ENCODE measurements around the gene UACA.

UACA gene

GRCh38 chr15:70794596-70795310, 31.4 kb upstream of the UACA start:
- POLR2A ChIA-PET, result no interaction called here
- CTCF ChIA-PET, result interaction anchor here (1.0 kb wide), 2 partner anchors 17 to 18 kb away, joined by 3 read pairs; no protein-coding TSS in a partner anchor
- DNase-seq (ENCODE audit: extremely low spot score), result no peak
- no peak for TF ChIP-seq LEF1 (IDR thresholded peaks at IDR 0.05; ENCODE audit: borderline replicate concordance)
- TF ChIP-seq HDGF (IDR thresholded peaks at IDR 0.05; ENCODE audit: borderline replicate concordance), result no peak
- no peak for TF ChIP-seq TARDBP (IDR thresholded peaks at IDR 0.05)
- no peak for TF ChIP-seq PKNOX1 (IDR thresholded peaks at IDR 0.05)
- no peak for TF ChIP-seq CTBP1 (IDR thresholded peaks at IDR 0.05; ENCODE audit: borderline replicate concordance)
- TF ChIP-seq SP1 (IDR thresholded peaks at IDR 0.05), result no peak
- TF ChIP-seq BHLHE40 (IDR thresholded peaks at IDR 0.05; ENCODE audit: borderline replicate concordance), result no peak
- no peak for TF ChIP-seq ZNF384 (IDR thresholded peaks at IDR 0.05)
- no peak for TF ChIP-seq L3MBTL2 (conservative IDR thresholded peaks at IDR 0.05)
- no peak for TF ChIP-seq FOXA1 (IDR thresholded peaks at IDR 0.05)
- TF ChIP-seq NFRKB (IDR thresholded peaks at IDR 0.05), result no peak
- no peak for TF ChIP-seq ELF4 (IDR thresholded peaks at IDR 0.05)
- TF ChIP-seq SUZ12 (IDR thresholded peaks at IDR 0.05), result no peak
- no peak for TF ChIP-seq FOXM1 (IDR thresholded peaks at IDR 0.05; ENCODE audit: borderline replicate concordance)
- TF ChIP-seq FOXK2 (IDR thresholded peaks at IDR 0.05), result no peak
- no peak for TF ChIP-seq ARNT (IDR thresholded peaks at IDR 0.05)

- POLR2A ChIA-PET, result no interaction called here
- CTCF ChIA-PET, result no interaction called here
- TF ChIP-seq SUZ12 (IDR thresholded peaks at IDR 0.05), result no peak
- TF ChIP-seq LEF1 (IDR thresholded peaks at IDR 0.05; ENCODE audit: borderline replicate concordance), result no peak
- DNase-seq (ENCODE audit: extremely low spot score), result no peak
Measured at GRCh38 chr15:70793694-70794093, 30.3 kb upstream of the UACA start.

GRCh38 chr15:70792171-70792573, 28.8 kb upstream of the UACA start:
- ChIA-PET CTCF (no interaction called here), POLR2A (no interaction called here)
- DNase-seq (ENCODE audit: extremely low spot score), result no peak
- no peak for TF ChIP-seq FOXM1 (IDR thresholded peaks at IDR 0.05; ENCODE audit: borderline replicate concordance)
- TF ChIP-seq ARNT (IDR thresholded peaks at IDR 0.05), result no peak
- no peak for TF ChIP-seq NFRKB (IDR thresholded peaks at IDR 0.05)
- TF ChIP-seq PKNOX1 (IDR thresholded peaks at IDR 0.05), result no peak
- no peak for TF ChIP-seq BHLHE40 (IDR thresholded peaks at IDR 0.05; ENCODE audit: borderline replicate concordance)
- TF ChIP-seq LEF1 (IDR thresholded peaks at IDR 0.05; ENCODE audit: borderline replicate concordance), result no peak
- no peak for TF ChIP-seq HDGF (IDR thresholded peaks at IDR 0.05; ENCODE audit: borderline replicate concordance)
- no peak for TF ChIP-seq SUZ12 (IDR thresholded peaks at IDR 0.05)
- TF ChIP-seq SP1 (IDR thresholded peaks at IDR 0.05), result no peak
- TF ChIP-seq ZNF384 (IDR thresholded peaks at IDR 0.05), result no peak
- no peak for TF ChIP-seq FOXA1 (IDR thresholded peaks at IDR 0.05)
- no peak for TF ChIP-seq L3MBTL2 (conservative IDR thresholded peaks at IDR 0.05)
- no peak for TF ChIP-seq CTBP1 (IDR thresholded peaks at IDR 0.05; ENCODE audit: borderline replicate concordance)

GRCh38 chr15:70791259-70791658, 27.9 kb upstream of the UACA start:
- ChIA-PET CTCF (no interaction called here), POLR2A (interaction anchor here (1.3 kb wide), 1 partner anchor 28 kb away, joined by 3 read pairs; the partner anchor contains the start of gene UACA)
- DNase-seq (ENCODE audit: extremely low spot score), result no peak
- TF ChIP-seq HDGF (IDR thresholded peaks at IDR 0.05; ENCODE audit: borderline replicate concordance) (no peak), SUZ12 (IDR thresholded peaks at IDR 0.05) (no peak), ARNT (IDR thresholded peaks at IDR 0.05) (no peak), CTBP1 (IDR thresholded peaks at IDR 0.05; ENCODE audit: borderline replicate concordance) (no peak), FOXM1 (IDR thresholded peaks at IDR 0.05; ENCODE audit: borderline replicate concordance) (no peak), FOXA1 (IDR thresholded peaks at IDR 0.05) (no peak), ZNF384 (IDR thresholded peaks at IDR 0.05) (no peak), L3MBTL2 (conservative IDR thresholded peaks at IDR 0.05) (no peak), PKNOX1 (IDR thresholded peaks at IDR 0.05) (no peak), SP1 (IDR thresholded peaks at IDR 0.05) (no peak), BHLHE40 (IDR thresholded peaks at IDR 0.05; ENCODE audit: borderline replicate concordance) (no peak), FOXK2 (IDR thresholded peaks at IDR 0.05) (no peak), TARDBP (IDR thresholded peaks at IDR 0.05) (no peak), ELF4 (IDR thresholded peaks at IDR 0.05) (no peak), NFRKB (IDR thresholded peaks at IDR 0.05) (no peak)

- TF ChIP-seq HDGF (IDR thresholded peaks at IDR 0.05; ENCODE audit: borderline replicate concordance) (no peak), NFRKB (IDR thresholded peaks at IDR 0.05) (no peak), LEF1 (IDR thresholded peaks at IDR 0.05; ENCODE audit: borderline replicate concordance) (no peak), L3MBTL2 (conservative IDR thresholded peaks at IDR 0.05) (no peak), ELF4 (IDR thresholded peaks at IDR 0.05) (no peak), FOXK2 (IDR thresholded peaks at IDR 0.05) (no peak), TARDBP (IDR thresholded peaks at IDR 0.05) (no peak), SUZ12 (IDR thresholded peaks at IDR 0.05) (no peak), ARNT (IDR thresholded peaks at IDR 0.05) (no peak), BHLHE40 (IDR thresholded peaks at IDR 0.05; ENCODE audit: borderline replicate concordance) (no peak), CTBP1 (IDR thresholded peaks at IDR 0.05; ENCODE audit: borderline replicate concordance) (no peak), FOXM1 (IDR thresholded peaks at IDR 0.05; ENCODE audit: borderline replicate concordance) (no peak)
- ChIA-PET CTCF (interaction anchor here (0.6 to 0.9 kb wide), 3 partner anchors 19 to 1336 kb away, joined by 3 to 4 read pairs (median 3); partner anchors contain the start of gene RPLP1), POLR2A (interaction anchor here (0.6 to 0.7 kb wide), 2 partner anchors 26 to 466 kb away, joined by 3 read pairs; partner anchors contain the start of gene UACA)
- no peak for DNase-seq (ENCODE audit: extremely low spot score)
Measured at GRCh38 chr15:70789213-70789612, 25.9 kb upstream of the UACA start.

Measured in HEK293T (cell line).